WTC11 (cell line): ENCODE results near the gene EVC.

Experiments used
- ELF4 ChIP-seq: sonication (generic); formaldehyde crosslinking; IDR thresholded peaks from 2 replicates; pipeline ENCODE4 v1.8.1; 2022; ENCODE audit warnings: low read depth, mild to moderate bottlenecking, moderate library complexity, missing genetic modification reagents
- SMAD4 ChIP-seq: sonication (generic); formaldehyde crosslinking; IDR thresholded peaks from 2 replicates; pipeline ENCODE4 v1.8.0; 2022; ENCODE audit warnings: mild to moderate bottlenecking, missing genetic modification reagents
- ZNF263 ChIP-seq: sonication (generic); formaldehyde crosslinking; IDR thresholded peaks from 2 replicates; pipeline ENCODE4 v1.8.1; 2022; ENCODE audit warnings: low read depth, mild to moderate bottlenecking, moderate library complexity, missing genetic modification reagents
- TF ChIP-seq, protein P1 (sequence below): fragments of 200-600 bp; IDR thresholded peaks from 2 replicates; pipeline ENCODE4 v1.8.0; 2022; ENCODE audit warnings: antibody characterized with exemption
- TF ChIP-seq, protein P2 (sequence below): sonication (generic); formaldehyde crosslinking; IDR thresholded peaks from 2 replicates; pipeline ENCODE4 v1.8.0; 2022; ENCODE audit warnings: mild to moderate bottlenecking, missing genetic modification reagents
- TF ChIP-seq, protein P3 (sequence below): fragments of 250-450 bp; sonication (Bioruptor Pico); IDR thresholded peaks from 2 replicates; pipeline ENCODE4 v1.9.0; 2021; ENCODE audit warnings: mild to moderate bottlenecking
- TF ChIP-seq, protein P4 (sequence below): sonication (generic); formaldehyde crosslinking; IDR thresholded peaks from 2 replicates; pipeline ENCODE4 v1.8.1; 2023; ENCODE audit warnings: mild to moderate bottlenecking, missing genetic modification reagents, moderate library complexity

- TF ChIP-seq, protein P1, sequence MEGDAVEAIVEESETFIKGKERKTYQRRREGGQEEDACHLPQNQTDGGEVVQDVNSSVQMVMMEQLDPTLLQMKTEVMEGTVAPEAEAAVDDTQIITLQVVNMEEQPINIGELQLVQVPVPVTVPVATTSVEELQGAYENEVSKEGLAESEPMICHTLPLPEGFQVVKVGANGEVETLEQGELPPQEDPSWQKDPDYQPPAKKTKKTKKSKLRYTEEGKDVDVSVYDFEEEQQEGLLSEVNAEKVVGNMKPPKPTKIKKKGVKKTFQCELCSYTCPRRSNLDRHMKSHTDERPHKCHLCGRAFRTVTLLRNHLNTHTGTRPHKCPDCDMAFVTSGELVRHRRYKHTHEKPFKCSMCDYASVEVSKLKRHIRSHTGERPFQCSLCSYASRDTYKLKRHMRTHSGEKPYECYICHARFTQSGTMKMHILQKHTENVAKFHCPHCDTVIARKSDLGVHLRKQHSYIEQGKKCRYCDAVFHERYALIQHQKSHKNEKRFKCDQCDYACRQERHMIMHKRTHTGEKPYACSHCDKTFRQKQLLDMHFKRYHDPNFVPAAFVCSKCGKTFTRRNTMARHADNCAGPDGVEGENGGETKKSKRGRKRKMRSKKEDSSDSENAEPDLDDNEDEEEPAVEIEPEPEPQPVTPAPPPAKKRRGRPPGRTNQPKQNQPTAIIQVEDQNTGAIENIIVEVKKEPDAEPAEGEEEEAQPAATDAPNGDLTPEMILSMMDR: no peak
- TF ChIP-seq ZNF263 (CRISPR knock-in tag): no peak
- no peak for TF ChIP-seq ELF4 (CRISPR knock-in tag)
- TF ChIP-seq, protein P2, sequence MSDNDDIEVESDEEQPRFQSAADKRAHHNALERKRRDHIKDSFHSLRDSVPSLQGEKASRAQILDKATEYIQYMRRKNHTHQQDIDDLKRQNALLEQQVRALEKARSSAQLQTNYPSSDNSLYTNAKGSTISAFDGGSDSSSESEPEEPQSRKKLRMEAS (CRISPR knock-in tag): no peak
- TF ChIP-seq, protein P3, sequence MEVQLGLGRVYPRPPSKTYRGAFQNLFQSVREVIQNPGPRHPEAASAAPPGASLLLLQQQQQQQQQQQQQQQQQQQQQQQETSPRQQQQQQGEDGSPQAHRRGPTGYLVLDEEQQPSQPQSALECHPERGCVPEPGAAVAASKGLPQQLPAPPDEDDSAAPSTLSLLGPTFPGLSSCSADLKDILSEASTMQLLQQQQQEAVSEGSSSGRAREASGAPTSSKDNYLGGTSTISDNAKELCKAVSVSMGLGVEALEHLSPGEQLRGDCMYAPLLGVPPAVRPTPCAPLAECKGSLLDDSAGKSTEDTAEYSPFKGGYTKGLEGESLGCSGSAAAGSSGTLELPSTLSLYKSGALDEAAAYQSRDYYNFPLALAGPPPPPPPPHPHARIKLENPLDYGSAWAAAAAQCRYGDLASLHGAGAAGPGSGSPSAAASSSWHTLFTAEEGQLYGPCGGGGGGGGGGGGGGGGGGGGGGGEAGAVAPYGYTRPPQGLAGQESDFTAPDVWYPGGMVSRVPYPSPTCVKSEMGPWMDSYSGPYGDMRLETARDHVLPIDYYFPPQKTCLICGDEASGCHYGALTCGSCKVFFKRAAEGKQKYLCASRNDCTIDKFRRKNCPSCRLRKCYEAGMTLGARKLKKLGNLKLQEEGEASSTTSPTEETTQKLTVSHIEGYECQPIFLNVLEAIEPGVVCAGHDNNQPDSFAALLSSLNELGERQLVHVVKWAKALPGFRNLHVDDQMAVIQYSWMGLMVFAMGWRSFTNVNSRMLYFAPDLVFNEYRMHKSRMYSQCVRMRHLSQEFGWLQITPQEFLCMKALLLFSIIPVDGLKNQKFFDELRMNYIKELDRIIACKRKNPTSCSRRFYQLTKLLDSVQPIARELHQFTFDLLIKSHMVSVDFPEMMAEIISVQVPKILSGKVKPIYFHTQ (CRISPR knock-in tag): no peak
- no peak for TF ChIP-seq SMAD4 (CRISPR knock-in tag)
- TF ChIP-seq, protein P4, sequence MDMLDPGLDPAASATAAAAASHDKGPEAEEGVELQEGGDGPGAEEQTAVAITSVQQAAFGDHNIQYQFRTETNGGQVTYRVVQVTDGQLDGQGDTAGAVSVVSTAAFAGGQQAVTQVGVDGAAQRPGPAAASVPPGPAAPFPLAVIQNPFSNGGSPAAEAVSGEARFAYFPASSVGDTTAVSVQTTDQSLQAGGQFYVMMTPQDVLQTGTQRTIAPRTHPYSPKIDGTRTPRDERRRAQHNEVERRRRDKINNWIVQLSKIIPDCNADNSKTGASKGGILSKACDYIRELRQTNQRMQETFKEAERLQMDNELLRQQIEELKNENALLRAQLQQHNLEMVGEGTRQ (CRISPR knock-in tag): no peak
Measured at GRCh38 chr4:5720980-5721379, 10.0 kb downstream of the EVC start.
